Urinary bladder (tissue), 4 donors: ENCODE measurements around the gene PLAGL1. TPM values are rescaled to one million over a fixed set of nuclear protein-coding genes. Genes with fewer than 3 reads are reported as not detected.

Experiments
- DNase-seq: peaks from one replicate; pipeline ENCODE4 v3.0.0-alpha.2; 2015; ENCODE audit errors: extremely low spot score
- H3K27ac ChIP-seq: one replicate; pipeline ENCODE4 v1.5.1; 2013; ENCODE audit warnings: low read depth, mild to moderate bottlenecking, moderate library complexity
- H3K36me3 ChIP-seq: one replicate; pipeline ENCODE4 v1.6.1; 2013; ENCODE audit warnings: mild to moderate bottlenecking, moderate library complexity; ENCODE audit not compliant: insufficient read depth
- H3K4me1 ChIP-seq: one replicate; pipeline ENCODE4 v1.6.1; 2013; ENCODE audit warnings: mild to moderate bottlenecking, moderate library complexity; ENCODE audit not compliant: insufficient read depth
- H3K4me3 ChIP-seq: one replicate; pipeline ENCODE4 v1.5.1; 2013; ENCODE audit warnings: low read depth, low read length
- WGBS: extraction: QIAGEN DNeasy Blood & Tissue Kit; methylation state at CpG from one replicate; pipeline ENCODE4 v1.1.7; 2013; 5-methylcytosine and 5-hydroxymethylcytosine counted together
- polyA plus RNA-seq: library from polyadenylated mRNA; stranded (reverse); fragments of 200-250 nt; gene quantifications from one replicate; pipeline ENCODE4 v1.2.3, GENCODE V29; 2013
- total RNA-seq: library from RNA; depleted of rRNA; stranded (reverse); fragments of >200 nt; gene quantifications from one replicate; pipeline ENCODE4 v1.2.3, GENCODE V29; 2014
- donor health status: healthy with polysubstance abuse.
- donor health status: healthy.

PLAGL1 gene
- total and polyA plus RNA-seq, 2 donors = 43.2 to 131 TPM

- DNase-seq = no peak
- Histone ChIP-seq H3K4me1 (no peaks in the 10 kb centered on the region), H3K4me3 (no peak overlapping the region), H3K36me3 (no peaks in the 10 kb centered on the region), H3K27ac (no peak overlapping the region)
- WGBS = 79% methylated on average over 6 of the region's 6 CpGs
These were observed 42.4 kb downstream of the PLAGL1 start for GRCh38 chr6:143965503-143966171.

GRCh38 chr6:143964674-143965081, 43.4 kb downstream of the PLAGL1 start:
- 47% methylated on average over 6 of the region's 6 CpGs for WGBS
- Histone ChIP-seq H3K4me3 (no peak overlapping the region), H3K4me1 (no peaks in the 10 kb centered on the region), H3K36me3 (no peaks in the 10 kb centered on the region), H3K27ac (no peak overlapping the region)
- DNase-seq = no peak

- Histone ChIP-seq H3K4me1 (no peaks in the 10 kb centered on the region), H3K4me3 (no peak overlapping the region), H3K36me3 (no peaks in the 10 kb centered on the region), H3K27ac (peak overlapping the region; percentile 54)
- DNase-seq = no peak
- WGBS = 71% methylated on average over 7 of the region's 7 CpGs
These were observed 44.7 kb downstream of the PLAGL1 start for GRCh38 chr6:143963158-143963919.

- no peak for DNase-seq
- Histone ChIP-seq H3K27ac (no peak overlapping the region), H3K36me3 (no peaks in the 10 kb centered on the region), H3K4me3 (no peak overlapping the region), H3K4me1 (no peaks in the 10 kb centered on the region)
- 46% methylated on average over 12 of the region's 12 CpGs for WGBS
These were observed 45.9 kb downstream of the PLAGL1 start for GRCh38 chr6:143961886-143962878.

- H3K27ac ChIP-seq = no peak overlapping the region
- H3K36me3 ChIP-seq = no peaks in the 10 kb centered on the region
- WGBS = 50% methylated on average over 3 of the region's 3 CpGs
- no peak overlapping the region for H3K4me3 ChIP-seq
- H3K4me1 ChIP-seq = no peaks in the 10 kb centered on the region
- no peak for DNase-seq
These were observed 47.0 kb downstream of the PLAGL1 start for GRCh38 chr6:143961066-143961465.

DNA sequence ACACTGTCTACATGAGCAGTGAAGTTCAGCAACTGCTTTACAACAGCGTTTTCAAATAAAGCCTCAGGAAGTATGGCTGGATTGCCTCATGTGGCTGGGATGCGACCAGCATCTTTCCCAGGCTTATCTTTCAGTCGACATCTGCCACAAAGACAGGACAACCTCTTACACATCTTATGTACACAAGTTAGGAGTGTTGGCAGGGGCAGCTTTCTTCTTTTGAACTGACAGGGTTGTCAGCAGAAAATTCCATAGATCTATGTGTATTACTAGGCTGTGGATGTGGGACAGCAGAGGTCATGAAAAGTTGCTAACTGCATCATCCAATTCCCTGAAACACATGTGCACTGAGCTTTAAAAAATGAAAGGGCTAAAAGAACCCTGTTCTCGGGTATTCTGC, 48.1 kb downstream of the PLAGL1 start:
- H3K4me1 ChIP-seq = no peaks in the 10 kb centered on the region
- no peaks in the 10 kb centered on the region for H3K36me3 ChIP-seq
- DNase-seq = no peak
- no peak overlapping the region for H3K27ac ChIP-seq
- H3K4me3 ChIP-seq = no peak overlapping the region
- 37% methylated on average over 4 of the region's 4 CpGs for WGBS

DNA sequence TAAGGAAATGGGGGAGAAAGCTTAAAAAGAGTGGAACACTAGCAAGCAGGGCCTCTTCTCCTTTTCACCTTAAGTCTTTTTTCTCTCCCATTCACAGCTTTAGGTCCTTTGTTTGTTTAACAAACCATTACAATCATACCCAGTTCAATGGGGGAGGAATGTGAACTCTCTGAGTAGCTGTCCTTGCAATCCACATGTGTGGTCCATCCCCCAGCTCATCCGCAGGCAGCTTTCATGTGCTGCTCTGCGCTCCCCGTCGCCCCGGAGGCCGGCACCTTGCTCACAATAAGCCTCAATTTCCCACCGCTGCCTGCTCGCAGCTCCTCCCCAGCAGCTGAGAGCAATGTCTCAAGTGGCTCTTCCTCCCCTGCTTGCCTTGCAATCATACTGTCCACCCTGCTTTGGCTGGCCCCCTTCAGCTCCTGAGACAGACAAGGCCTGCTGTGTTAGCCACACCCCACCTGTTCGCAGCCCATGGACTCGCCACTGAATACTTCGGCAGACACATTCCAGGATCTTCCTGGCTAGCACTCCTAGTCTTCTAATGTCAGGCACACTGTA, 49.1 kb downstream of the PLAGL1 start:
- no peak overlapping the region for H3K4me3 ChIP-seq
- 66% methylated on average over 11 of the region's 11 CpGs for WGBS

GRCh38 chr6:143957679-143958274, 50.3 kb downstream of the PLAGL1 start:
- WGBS = 66% methylated on average over 4 of the region's 4 CpGs
- no peak for DNase-seq
- H3K4me3 ChIP-seq = no peak overlapping the region
- H3K4me1 ChIP-seq = no peaks in the 10 kb centered on the region
- H3K27ac ChIP-seq = no peak overlapping the region
- H3K36me3 ChIP-seq = no peaks in the 10 kb centered on the region

More for the DNA sequence above, 49.1 kb downstream of the PLAGL1 start:
- H3K27ac ChIP-seq = no peak overlapping the region
- DNase-seq = no peak
- no peaks in the 10 kb centered on the region for H3K36me3 ChIP-seq
- no peaks in the 10 kb centered on the region for H3K4me1 ChIP-seq

DNA sequence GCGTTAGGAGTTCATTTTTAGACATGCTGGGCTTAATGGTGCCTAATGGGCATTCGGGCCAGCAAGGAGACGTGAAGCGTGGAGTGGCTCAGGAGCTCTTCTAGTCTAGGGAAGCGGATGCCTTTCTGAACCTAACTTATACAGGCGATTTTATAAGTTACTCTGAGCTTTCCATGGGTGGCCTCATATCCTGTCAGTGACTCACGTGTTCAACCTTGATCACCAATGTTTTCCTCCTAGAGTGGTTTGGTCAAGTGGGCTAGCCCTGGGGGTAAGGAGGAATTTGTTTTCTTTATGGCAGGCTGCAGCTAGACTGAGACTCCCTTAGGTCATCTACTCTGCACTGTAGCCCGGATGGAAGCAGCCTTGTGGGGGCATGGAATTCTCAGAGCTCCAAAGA, 52.1 kb downstream of the PLAGL1 start:
- Histone ChIP-seq H3K27ac (no peak overlapping the region), H3K4me1 (no peaks in the 10 kb centered on the region), H3K36me3 (no peaks in the 10 kb centered on the region), H3K4me3 (no peak overlapping the region)
- 94% methylated on average over 8 of the region's 8 CpGs for WGBS
- no peak for DNase-seq

GRCh38 chr6:143953922-143954321, 54.1 kb downstream of the PLAGL1 start:
- Histone ChIP-seq H3K36me3 (no peaks in the 10 kb centered on the region), H3K4me3 (no peak overlapping the region), H3K4me1 (no peaks in the 10 kb centered on the region), H3K27ac (no peak overlapping the region)
- DNase-seq = no peak
- WGBS = 85% methylated on average over 4 of the region's 4 CpGs

DNA sequence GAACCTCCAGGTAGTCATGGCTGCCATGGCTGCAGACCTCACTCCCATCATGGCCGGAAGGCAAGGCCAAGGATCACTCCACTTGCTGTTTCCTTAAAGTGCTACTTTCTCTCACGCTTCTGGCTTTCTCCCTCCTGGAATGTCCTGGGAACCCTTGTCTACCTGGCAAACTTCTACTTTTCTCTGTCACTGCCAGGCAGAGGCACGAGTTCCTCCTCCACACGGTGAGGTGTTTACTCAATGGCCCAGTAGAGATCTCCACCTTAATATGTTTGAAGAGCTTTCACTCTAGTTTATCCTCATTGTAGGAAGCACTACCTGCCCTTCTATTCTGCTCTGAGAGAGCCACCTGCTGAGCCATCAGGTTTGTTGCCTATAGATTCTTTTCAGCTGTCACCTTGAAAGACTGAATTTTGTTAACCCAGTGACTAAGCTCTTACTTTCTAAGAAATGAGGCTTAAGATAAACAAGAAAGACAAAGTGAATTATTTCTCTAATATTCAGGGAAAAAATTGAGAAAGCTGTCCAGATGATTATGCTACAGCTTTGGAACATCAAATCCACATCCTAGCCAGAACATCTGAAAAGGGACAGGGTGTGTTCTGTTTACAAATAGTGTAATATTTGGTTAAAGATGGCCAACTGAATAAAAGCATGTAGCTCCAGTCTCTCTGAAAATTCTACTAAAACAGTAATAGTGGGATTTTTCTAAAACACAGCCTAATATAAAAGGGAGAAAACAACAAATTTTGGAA, 54.9 kb downstream of the PLAGL1 start:
- H3K4me3 ChIP-seq = no peak overlapping the region
- no peaks in the 10 kb centered on the region for H3K36me3 ChIP-seq
- H3K4me1 ChIP-seq = no peaks in the 10 kb centered on the region
- DNase-seq = no peak
- no peak overlapping the region for H3K27ac ChIP-seq
- WGBS = 80% methylated on average over 4 of the region's 4 CpGs

GRCh38 chr6:143952060-143952778, 55.8 kb downstream of the PLAGL1 start:
- 83% methylated on average over 9 of the region's 9 CpGs for WGBS
- no peaks in the 10 kb centered on the region for H3K4me1 ChIP-seq
- H3K4me3 ChIP-seq = no peak overlapping the region
- no peaks in the 10 kb centered on the region for H3K36me3 ChIP-seq
- no peak overlapping the region for H3K27ac ChIP-seq
- no peak for DNase-seq
